LNCAP (cell line): ENCODE results near the gene ANO8.

Experiments used
- CTCF ChIP-seq: fragments of 450-650 bp; IDR thresholded peaks from 2 replicates; pipeline ENCODE4 v1.5.1; 2017; ENCODE audit warnings: mild to moderate bottlenecking

ANO8 gene

GRCh38 chr19:17306285-17306714, 28.4 kb downstream of the ANO8 start:
- TF ChIP-seq CTCF, result no peak

- TF ChIP-seq CTCF, result peak; percentile 85
Measured at GRCh38 chr19:17305517-17306284, 29.0 kb downstream of the ANO8 start, which contains the start of gene MRPL34. Gene MRPL34 (plus strand): TSS chr19:17305872. CDS start chr19:17305893, 21 bp downstream.

GRCh38 chr19:17305216-17305516, 29.5 kb downstream of the ANO8 start:
- TF ChIP-seq CTCF, result no peak

- TF ChIP-seq CTCF, result no peak
Measured at GRCh38 chr19:17304386-17305215, 30.1 kb downstream of the ANO8 start.

- TF ChIP-seq CTCF, result no peak
Measured at GRCh38 chr19:17303940-17304267, 30.8 kb downstream of the ANO8 start.

GRCh38 chr19:17303167-17303939, 31.3 kb downstream of the ANO8 start, which contains the start of gene ABHD8:
Gene ABHD8 (minus strand): TSS chr19:17303425. CDS start chr19:17301616, 1,809 bp downstream.
- peak; percentile 49 for TF ChIP-seq CTCF

- TF ChIP-seq CTCF, result no peak
Measured at GRCh38 chr19:17302391-17303166, 32.1 kb downstream of the ANO8 start.
